CD4-positive, alpha-beta T cell treated with Interleukin-6 at 100 ng/mL for 8 hours (primary cell): Measurements from ENCODE around the gene TM9SF4.

ENCODE experiments used
- DNase-seq: peaks from one replicate; pipeline ENCODE4 v3.0.0-alpha.2; 2020; ENCODE audit warnings: mixed read lengths, low spot score

The TM9SF4 gene

GRCh38 chr20:32208499-32209154, 99.1 kb downstream of the TM9SF4 start:
- DNase-seq, result no peak

- DNase-seq, result no peak
These were observed 100.5 kb downstream of the TM9SF4 start for GRCh38 chr20:32209850-32210605.

- no peak for DNase-seq
These were observed 104.4 kb downstream of the TM9SF4 start for GRCh38 chr20:32213870-32214269.

GRCh38 chr20:32215147-32215546, 105.6 kb downstream of the TM9SF4 start:
- no peak for DNase-seq

- no peak for DNase-seq
These were observed 106.2 kb downstream of the TM9SF4 start for GRCh38 chr20:32215729-32216128.

- no peak for DNase-seq
These were observed 106.9 kb downstream of the TM9SF4 start for GRCh38 chr20:32216179-32217142.
